ENCODE data around the gene GPRC5B. TPM values are rescaled to one million over a fixed set of nuclear protein-coding genes. Genes with fewer than 3 reads are reported as not detected.

The GPRC5B gene
- total RNA-seq, 1 experiment from 2014 or later: 0.88 TPM

Other genes with a start within 250 kb of the GPRC5B start
- 12.9 and 16.8 TPM in 2 replicates for gene KNOP1, start 166.6 kb downstream of the GPRC5B start, total RNA-seq (2014; rRNA removed; shearing (Covaris generic))
- 5.6 and 6.6 TPM in 2 replicates for gene IQCK, start 166.6 kb downstream of the GPRC5B start, total RNA-seq (2014; rRNA removed; shearing (Covaris generic))
- gene GPR139, start 189.0 kb upstream of the GPRC5B start, total RNA-seq (2014; rRNA removed; shearing (Covaris generic)): not detected in 2 replicates